ENCODE measurements around the gene ARSG. TPM values are rescaled to one million over a fixed set of nuclear protein-coding genes. Genes with fewer than 3 reads are reported as not detected.

The ARSG gene
- total and polyA plus RNA-seq, 2 of the 4 experiments (the other 2 are of a cell fraction), result 2.9 to 3.0 TPM

- ChIA-PET POLR2A (ENCODE audit: unreplicated experiment) (no interaction called here), CTCF (no interaction called here)
- peaks cover 2% of the 10 kb centered on the region; the same call in 1 of the 2 replicates for H3K4me1 ChIP-seq (ENCODE audit: control insufficient read depth, insufficient read depth, low read length)
- peaks cover 16% of the 10 kb centered on the region; the same call in 1 of the 2 replicates for H4K20me1 ChIP-seq (ENCODE audit: insufficient read depth, low read length)
- H4K8ac ChIP-seq (ENCODE audit: low read depth in 2 of 2, low read length in 2 of 2), result no peak overlapping the region
- H2AFZ ChIP-seq (replicated peaks; ENCODE audit: low read length, poor library complexity), result no peak overlapping the region
- no CpG with 5 or more reads among the region's 8 CpGs for WGBS, 2 experiments (ENCODE audit: extremely low coverage in 2 of 2, insufficient read length in 1 of 2)
- ATAC-seq (ENCODE audit: low read depth) (no peak), DNase-seq (no peak)
- no peak overlapping the region for H4K91ac ChIP-seq (ENCODE audit: insufficient read depth, low read depth, low read length)
- no peak overlapping the region for H2AK5ac ChIP-seq (ENCODE audit: low read depth, low read length)
- in situ Hi-C loops (cut with MboI; ENCODE audit: low sequenced_read_pairs) (loop anchor here (25.0 kb wide), 1 partner anchor 488 kb away; no protein-coding TSS in a partner anchor), dilution Hi-C loops (cut with HindIII; ENCODE audit: low sequenced_read_pairs, unreplicated experiment) (no loop called here), intact Hi-C loops (cut with micrococcal nuclease) (no loop called here)
- H3K18ac ChIP-seq (ENCODE audit: low read depth, low read length), result no peak overlapping the region
- peaks cover 43% of the 10 kb centered on the region for H3K36me3 ChIP-seq (ENCODE audit: control insufficient read depth, insufficient read depth, low read length)
- no peak overlapping the region for H2BK15ac ChIP-seq (ENCODE audit: low read depth, low read length)
- H4K5ac ChIP-seq (ENCODE audit: low read depth, low read length), result no peak overlapping the region
- no peak overlapping the region for H3K27ac ChIP-seq (ENCODE audit: insufficient read depth, low read length)
- no peak overlapping the region for H2BK5ac ChIP-seq (ENCODE audit: low read depth, low read length, poor library complexity, severe bottlenecking)
- H2AK9ac ChIP-seq (replicated peaks; ENCODE audit: low read depth, low read length, poor library complexity), result no peak overlapping the region
- H3K4me2 ChIP-seq (ENCODE audit: low read depth, low read length), result no peak overlapping the region
- no peak overlapping the region for H3K4me3 ChIP-seq (ENCODE audit: insufficient read depth, low read depth, low read length)
- no peak overlapping the region for H3K9ac ChIP-seq (ENCODE audit: low read depth, low read length)
- no peak overlapping the region for H2BK20ac ChIP-seq (ENCODE audit: low read depth, low read length)
- H3K9me1 ChIP-seq (ENCODE audit: insufficient read depth, low read length), result 0 out of 2 replicates have a peak, but pooled peaks cover 3% of the 10 kb centered on the region
- no peak for TF ChIP-seq RCOR1 (IDR thresholded peaks at IDR 0.05; ENCODE audit: insufficient replicate concordance, low read length)
- TF ChIP-seq ELK1 (IDR thresholded peaks at IDR 0.05; ENCODE audit: borderline replicate concordance, low read depth, low read length), result no peak
- no peak for TF ChIP-seq CEBPB (IDR thresholded peaks at IDR 0.05; ENCODE audit: low read depth, low read length)
- TF ChIP-seq RAD21 (IDR thresholded peaks at IDR 0.05; ENCODE audit: low read length), result no peak
- TF ChIP-seq BHLHE40 (IDR thresholded peaks at IDR 0.05; ENCODE audit: low read depth, low read length), result no peak
- no peak for TF ChIP-seq FOS (IDR thresholded peaks at IDR 0.05; ENCODE audit: low read depth, low read length)
- no peak for TF ChIP-seq USF2 (IDR thresholded peaks at IDR 0.05; ENCODE audit: low read depth, low read length)
- no peak for TF ChIP-seq RFX5 (IDR thresholded peaks at IDR 0.05; ENCODE audit: low read depth, low read length)
- TF ChIP-seq CHD1 (IDR thresholded peaks at IDR 0.05; ENCODE audit: low read depth, low read length), result no peak
- no peak overlapping the region for H2BK120ac ChIP-seq (ENCODE audit: low read depth, low read length)
- no peak overlapping the region for H3K56ac ChIP-seq (ENCODE audit: extremely low read depth, insufficient read depth, low read length)
- no peak overlapping the region for H3K14ac ChIP-seq (replicated peaks; ENCODE audit: low read depth, low read length)
- H3K23ac ChIP-seq (ENCODE audit: low read depth, low read length), result no peak overlapping the region
- no peaks in the 10 kb centered on the region for H3K27me3 ChIP-seq (ENCODE audit: control insufficient read depth, insufficient read depth, low read length)
- peaks cover 20 to 35% of the 10 kb centered on the region in 2 experiments; a peak in 3 of 4 replicates for H3K79me1 ChIP-seq (ENCODE audit: low read depth in 1 of 2, low read length in 2 of 2)
- no peaks in the 10 kb centered on the region for H3K9me3 ChIP-seq (ENCODE audit: control insufficient read depth, insufficient read depth, low read length)
- H3K4ac ChIP-seq (ENCODE audit: low read depth, low read length), result no peak overlapping the region
- no TSS peak for BruUV-seq (replicated peaks)
Observed at GRCh38 chr17:68450391-68450790, 159.1 kb downstream of the ARSG start.

All from IMR-90 (cell line).